ENCODE results near the gene RAPGEF1.

Gene RAPGEF1

DNA sequence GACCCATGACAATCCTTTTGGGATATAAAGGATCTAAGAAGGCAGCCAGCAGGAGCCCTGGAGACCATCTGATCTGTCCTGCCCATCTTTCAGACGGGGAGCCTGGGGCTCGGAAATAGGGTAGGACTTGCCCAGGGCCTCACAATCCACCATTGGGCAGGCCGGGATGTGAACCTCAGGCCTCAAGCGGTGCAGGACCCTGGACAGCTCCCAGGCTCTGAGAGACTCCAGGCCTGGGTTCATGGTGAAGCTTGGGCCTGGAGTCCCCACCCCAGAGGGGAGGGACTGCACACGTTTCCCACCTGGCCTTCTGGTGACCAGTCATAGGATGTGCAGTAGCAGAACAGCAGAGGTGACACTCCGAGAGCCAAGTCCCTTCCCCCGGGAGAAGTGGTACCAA is 36.6 kb upstream of the RAPGEF1 start:
- peak; percentile 61 for DNase-seq (ENCODE audit: low read depth)
- TF ChIP-seq POLR2A (IDR thresholded peaks at IDR 0.05; ENCODE audit: extremely low read depth, insufficient read length) = no peak
- TF ChIP-seq, protein P1, sequence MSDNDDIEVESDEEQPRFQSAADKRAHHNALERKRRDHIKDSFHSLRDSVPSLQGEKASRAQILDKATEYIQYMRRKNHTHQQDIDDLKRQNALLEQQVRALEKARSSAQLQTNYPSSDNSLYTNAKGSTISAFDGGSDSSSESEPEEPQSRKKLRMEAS (IDR thresholded peaks at IDR 0.05; ENCODE audit: low read depth, low read length) = no peak
- TF ChIP-seq, protein P2, sequence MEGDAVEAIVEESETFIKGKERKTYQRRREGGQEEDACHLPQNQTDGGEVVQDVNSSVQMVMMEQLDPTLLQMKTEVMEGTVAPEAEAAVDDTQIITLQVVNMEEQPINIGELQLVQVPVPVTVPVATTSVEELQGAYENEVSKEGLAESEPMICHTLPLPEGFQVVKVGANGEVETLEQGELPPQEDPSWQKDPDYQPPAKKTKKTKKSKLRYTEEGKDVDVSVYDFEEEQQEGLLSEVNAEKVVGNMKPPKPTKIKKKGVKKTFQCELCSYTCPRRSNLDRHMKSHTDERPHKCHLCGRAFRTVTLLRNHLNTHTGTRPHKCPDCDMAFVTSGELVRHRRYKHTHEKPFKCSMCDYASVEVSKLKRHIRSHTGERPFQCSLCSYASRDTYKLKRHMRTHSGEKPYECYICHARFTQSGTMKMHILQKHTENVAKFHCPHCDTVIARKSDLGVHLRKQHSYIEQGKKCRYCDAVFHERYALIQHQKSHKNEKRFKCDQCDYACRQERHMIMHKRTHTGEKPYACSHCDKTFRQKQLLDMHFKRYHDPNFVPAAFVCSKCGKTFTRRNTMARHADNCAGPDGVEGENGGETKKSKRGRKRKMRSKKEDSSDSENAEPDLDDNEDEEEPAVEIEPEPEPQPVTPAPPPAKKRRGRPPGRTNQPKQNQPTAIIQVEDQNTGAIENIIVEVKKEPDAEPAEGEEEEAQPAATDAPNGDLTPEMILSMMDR (IDR thresholded peaks at IDR 0.05; ENCODE audit: low read depth, low read length) = no peak
- TF ChIP-seq MYC (IDR thresholded peaks at IDR 0.05; ENCODE audit: low read depth, low read length) = no peak
- no peak overlapping the region for H3K4me3 ChIP-seq (ENCODE audit: low read depth, low read length)

DNA sequence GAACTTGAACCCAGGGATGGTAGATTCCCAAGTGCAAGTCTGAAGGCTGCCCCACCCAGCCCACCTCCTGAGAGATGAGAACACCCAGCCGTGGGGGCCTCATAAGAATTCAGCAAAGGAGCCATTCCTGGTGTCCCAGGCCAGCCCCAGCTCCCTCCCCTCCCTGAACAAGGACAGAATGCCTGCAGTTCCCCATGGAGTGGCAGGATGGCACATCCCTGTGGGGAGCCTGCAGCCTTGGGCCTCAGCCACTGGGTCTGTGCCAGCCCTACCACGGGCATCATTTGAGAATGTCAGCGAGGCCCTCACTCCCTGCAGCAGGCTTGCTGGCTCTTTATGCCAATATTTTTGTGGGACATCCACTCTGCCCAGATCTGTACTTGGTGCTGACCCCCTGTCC is 36.2 kb upstream of the RAPGEF1 start:
- DNase-seq (ENCODE audit: low read depth) = no peak
- TF ChIP-seq, protein P2 (IDR thresholded peaks at IDR 0.05; ENCODE audit: low read depth, low read length) = no peak
- TF ChIP-seq MYC (IDR thresholded peaks at IDR 0.05; ENCODE audit: low read depth, low read length) = no peak
- TF ChIP-seq, protein P1 (IDR thresholded peaks at IDR 0.05; ENCODE audit: low read depth, low read length) = no peak
- no peak for TF ChIP-seq POLR2A (IDR thresholded peaks at IDR 0.05; ENCODE audit: extremely low read depth, insufficient read length)
- H3K4me3 ChIP-seq (ENCODE audit: low read depth, low read length) = no peak overlapping the region

DNA sequence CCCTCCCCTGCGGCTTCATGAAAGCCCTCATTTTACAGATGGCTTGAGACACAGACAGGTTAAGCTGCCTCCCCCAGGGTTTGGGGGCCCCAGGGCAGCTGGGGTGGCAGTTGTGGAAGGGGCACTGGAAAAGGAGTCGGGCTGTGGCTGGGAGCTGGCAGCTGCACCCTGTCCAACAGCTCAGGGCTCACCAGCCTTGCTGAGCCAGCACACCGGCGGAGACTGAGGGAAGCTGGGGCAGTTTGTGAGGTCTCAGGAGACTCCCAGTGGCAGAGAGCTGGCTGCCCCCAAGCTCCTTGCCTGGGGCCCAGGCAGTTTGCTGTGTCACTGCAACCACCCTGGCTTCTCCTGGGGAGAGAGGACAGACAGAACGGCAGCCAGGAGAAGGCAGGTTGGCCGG is 34.8 kb upstream of the RAPGEF1 start:
- TF ChIP-seq, protein P2 (IDR thresholded peaks at IDR 0.05; ENCODE audit: low read depth, low read length) = no peak
- no peak for TF ChIP-seq POLR2A (IDR thresholded peaks at IDR 0.05; ENCODE audit: extremely low read depth, insufficient read length)
- no peak for TF ChIP-seq MYC (IDR thresholded peaks at IDR 0.05; ENCODE audit: low read depth, low read length)
- TF ChIP-seq, protein P1 (IDR thresholded peaks at IDR 0.05; ENCODE audit: low read depth, low read length) = no peak
- DNase-seq (ENCODE audit: low read depth) = peak; percentile 35
- H3K4me3 ChIP-seq (ENCODE audit: low read depth, low read length) = no peak overlapping the region

DNA sequence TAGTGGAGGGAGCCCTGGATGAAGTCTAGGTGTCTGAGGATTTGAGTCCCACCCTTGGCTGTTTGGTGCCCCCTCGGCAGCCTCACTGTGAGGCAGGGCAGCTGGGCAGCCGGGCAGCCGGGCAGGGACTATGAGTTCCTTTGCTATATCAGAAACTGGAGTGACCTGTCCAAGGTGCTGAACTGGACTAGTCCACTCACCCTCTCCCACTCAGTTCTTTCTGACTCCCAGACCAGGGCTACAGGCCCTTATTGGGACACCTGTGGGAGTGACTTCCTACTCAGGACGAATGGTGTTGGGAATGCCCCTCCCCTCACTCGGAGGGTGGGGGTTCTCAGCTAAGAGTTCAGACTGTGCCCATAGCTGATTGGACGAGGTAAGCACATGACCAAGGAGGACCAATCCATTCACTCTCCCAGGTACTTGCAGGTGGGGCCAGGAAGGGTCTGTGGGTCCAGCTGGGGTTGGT is 34.1 kb upstream of the RAPGEF1 start:
- peak; percentile 58 for DNase-seq (ENCODE audit: low read depth)
- TF ChIP-seq, protein P1 (IDR thresholded peaks at IDR 0.05; ENCODE audit: low read depth, low read length) = no peak
- TF ChIP-seq MYC (IDR thresholded peaks at IDR 0.05; ENCODE audit: low read depth, low read length) (no peak), POLR2A (IDR thresholded peaks at IDR 0.05; ENCODE audit: extremely low read depth, insufficient read length) (no peak)
- TF ChIP-seq, protein P2 (IDR thresholded peaks at IDR 0.05; ENCODE audit: low read depth, low read length) = no peak
- H3K4me3 ChIP-seq (ENCODE audit: low read depth, low read length) = no peak overlapping the region

DNA sequence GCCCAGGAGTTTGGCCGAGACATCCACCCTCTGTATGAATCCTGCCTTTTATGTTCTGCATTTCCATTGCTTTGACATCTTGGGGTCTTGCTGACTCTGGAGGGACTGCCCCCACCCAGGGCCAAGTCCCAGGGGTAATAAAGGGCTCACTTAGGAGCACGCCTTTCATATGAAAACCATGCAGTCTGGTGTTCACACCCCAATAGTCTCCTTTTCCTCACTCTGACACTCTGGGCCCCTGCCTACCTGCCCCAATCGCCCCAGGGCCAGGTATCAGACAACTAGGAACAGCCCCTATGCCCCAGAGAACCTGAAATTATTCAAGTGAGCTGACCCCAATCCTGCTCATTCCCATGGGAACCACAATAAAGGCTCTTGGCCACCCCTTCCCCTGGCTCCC is 33.1 kb upstream of the RAPGEF1 start:
- TF ChIP-seq, protein P2 (IDR thresholded peaks at IDR 0.05; ENCODE audit: low read depth, low read length) = no peak
- TF ChIP-seq, protein P1 (IDR thresholded peaks at IDR 0.05; ENCODE audit: low read depth, low read length) = no peak
- no peak for TF ChIP-seq MYC (IDR thresholded peaks at IDR 0.05; ENCODE audit: low read depth, low read length)
- no peak for TF ChIP-seq POLR2A (IDR thresholded peaks at IDR 0.05; ENCODE audit: extremely low read depth, insufficient read length)
- DNase-seq (ENCODE audit: low read depth) = no peak
- no peak overlapping the region for H3K4me3 ChIP-seq (ENCODE audit: low read depth, low read length)
